ENCODE measurements around the gene TBPL1. TPM values are rescaled to one million over a fixed set of nuclear protein-coding genes. Genes with fewer than 3 reads are reported as not detected.

TBPL1 gene
- total RNA-seq, 2 donors from 2014 or later: 40.4 to 45.4 TPM

GRCh38 chr6:133971861-133972260 is 18.8 kb downstream of the TBPL1 start:
- Histone ChIP-seq H3K4me1 (ENCODE audit: control insufficient read depth, insufficient read depth, low read length) (no peaks in the 10 kb centered on the region), H3K9me3 (ENCODE audit: control insufficient read depth, low read length) (no peaks in the 10 kb centered on the region), H3K27me3 (ENCODE audit: control insufficient read depth, insufficient read depth, low read length, poor library complexity, severe bottlenecking) (no peaks in the 10 kb centered on the region), H3K27ac (ENCODE audit: low read depth, low read length) (no peak overlapping the region), H3K9ac (ENCODE audit: extremely low read depth, low read length, poor library complexity, severe bottlenecking) (no peak overlapping the region), H3K36me3 (ENCODE audit: control insufficient read depth, insufficient read depth, low read length) (no peaks in the 10 kb centered on the region), H3K4me3 (ENCODE audit: low read length) (no peak overlapping the region)
- no peak for TF ChIP-seq CTCF (conservative IDR thresholded peaks at IDR 0.05)
- Mint-ChIP-seq H3K27ac (no peak overlapping the region), H3K9me3 (no peaks in the 10 kb centered on the region), H3K36me3 (ENCODE audit: low read depth) (no peaks in the 10 kb centered on the region), H3K4me3 (no peak overlapping the region), H3K27me3 (ENCODE audit: insufficient read depth) (no peaks in the 10 kb centered on the region), H3K4me1 (peaks cover 4% of the 10 kb centered on the region)
- DNase-seq: no peak
- 92% methylated on average over 1 of the region's 1 CpG; no CpG with 5 or more reads in 1 of the 2 experiments for WGBS, 2 experiments (ENCODE audit: insufficient coverage in 1 of 2, insufficient read length in 1 of 2)

GRCh38 chr6:133972388-133972787 is 19.4 kb downstream of the TBPL1 start:
- no peaks in the 10 kb centered on the region for H3K27me3 Mint-ChIP-seq (ENCODE audit: insufficient read depth)
- H3K9ac ChIP-seq (ENCODE audit: extremely low read depth, low read length, poor library complexity, severe bottlenecking): no peak overlapping the region
- H3K4me3 ChIP-seq (ENCODE audit: low read length): no peak overlapping the region
- 95% methylated on average over 2 of the region's 2 CpGs; no CpG with 5 or more reads in 1 of the 2 experiments for WGBS, 2 experiments (ENCODE audit: insufficient coverage in 1 of 2, insufficient read length in 1 of 2)
- H3K27me3 ChIP-seq (ENCODE audit: control insufficient read depth, insufficient read depth, low read length, poor library complexity, severe bottlenecking): no peaks in the 10 kb centered on the region
- no peak overlapping the region for H3K27ac ChIP-seq (ENCODE audit: low read depth, low read length)
- H3K9me3 ChIP-seq (ENCODE audit: control insufficient read depth, low read length): no peaks in the 10 kb centered on the region
- H3K4me1 ChIP-seq (ENCODE audit: control insufficient read depth, insufficient read depth, low read length): no peaks in the 10 kb centered on the region
- peaks cover 4% of the 10 kb centered on the region for H3K4me1 Mint-ChIP-seq
- no peaks in the 10 kb centered on the region for H3K9me3 Mint-ChIP-seq
- no peak for TF ChIP-seq CTCF (conservative IDR thresholded peaks at IDR 0.05)
- no peak overlapping the region for H3K27ac Mint-ChIP-seq
- no peak overlapping the region for H3K4me3 Mint-ChIP-seq
- no peaks in the 10 kb centered on the region for H3K36me3 ChIP-seq (ENCODE audit: control insufficient read depth, insufficient read depth, low read length)
- no peaks in the 10 kb centered on the region for H3K36me3 Mint-ChIP-seq (ENCODE audit: low read depth)
- DNase-seq: no peak

GRCh38 chr6:133973109-133973971 is 20.3 kb downstream of the TBPL1 start:
- Mint-ChIP-seq H3K4me1 (peaks cover 4% of the 10 kb centered on the region), H3K9me3 (no peaks in the 10 kb centered on the region), H3K27ac (no peak overlapping the region), H3K27me3 (ENCODE audit: insufficient read depth) (no peaks in the 10 kb centered on the region), H3K36me3 (ENCODE audit: low read depth) (no peaks in the 10 kb centered on the region), H3K4me3 (no peak overlapping the region)
- Histone ChIP-seq H3K36me3 (ENCODE audit: control insufficient read depth, insufficient read depth, low read length) (no peaks in the 10 kb centered on the region), H3K9ac (ENCODE audit: extremely low read depth, low read length, poor library complexity, severe bottlenecking) (no peak overlapping the region), H3K9me3 (ENCODE audit: control insufficient read depth, low read length) (no peaks in the 10 kb centered on the region), H3K4me3 (ENCODE audit: low read length) (no peak overlapping the region), H3K27me3 (ENCODE audit: control insufficient read depth, insufficient read depth, low read length, poor library complexity, severe bottlenecking) (no peaks in the 10 kb centered on the region), H3K27ac (ENCODE audit: low read depth, low read length) (peak overlapping the region; percentile 12), H3K4me1 (ENCODE audit: control insufficient read depth, insufficient read depth, low read length) (no peaks in the 10 kb centered on the region)
- peak; percentile 87 for TF ChIP-seq CTCF (conservative IDR thresholded peaks at IDR 0.05)
- WGBS, 2 experiments (ENCODE audit: insufficient coverage in 1 of 2, insufficient read length in 1 of 2): 0 to 2% methylated on average over 3 to 4 of the region's 4 CpGs
- DNase-seq: no peak

Data from endodermal cell (in vitro differentiated cells).